ENCODE data around the gene C5orf63.
"Not testable (repeated sequence)": the region's sequence is repeated elsewhere in the genome, so short reads cannot be mapped to it uniquely, and the experiment has no call there.

C5orf63 gene

GRCh38 chr5:127040796-127041520 is 32.3 kb downstream of the C5orf63 start:
- peak; percentile 68 for DNase-seq (ENCODE audit: low read depth, low spot score)
- peak overlapping the region; percentile 45 for H3K27ac ChIP-seq

- no peak overlapping the region for H3K27ac ChIP-seq
- no peak for DNase-seq (ENCODE audit: low read depth, low spot score)
Measured at GRCh38 chr5:127038550-127038949, 34.8 kb downstream of the C5orf63 start.

- no peak for DNase-seq (ENCODE audit: low read depth, low spot score)
- no peak overlapping the region for H3K27ac ChIP-seq
Measured at GRCh38 chr5:127031863-127032232, 41.5 kb downstream of the C5orf63 start.

GRCh38 chr5:127031147-127031862 is 42.0 kb downstream of the C5orf63 start:
- no peak for DNase-seq (ENCODE audit: low read depth, low spot score)
- H3K27ac ChIP-seq: no peak overlapping the region

- DNase-seq (ENCODE audit: low read depth, low spot score): peak; percentile 70
- H3K27ac ChIP-seq: no peak within 1 kb of the TSS
Measured at GRCh38 chr5:127030259-127031146, 42.8 kb downstream of the C5orf63 start, which contains the start of gene MARCHF3. Gene MARCHF3 (minus strand): TSS chr5:127030558. CDS start chr5:126918171, 112,387 bp downstream.

- H3K27ac ChIP-seq: no peak overlapping the region
- peak; percentile 22 for DNase-seq (ENCODE audit: low read depth, low spot score)
Measured at GRCh38 chr5:127029581-127030258, 43.6 kb downstream of the C5orf63 start.

- no peak for DNase-seq (ENCODE audit: low read depth, low spot score)
- no peak overlapping the region for H3K27ac ChIP-seq
Measured at GRCh38 chr5:127028822-127029457, 44.4 kb downstream of the C5orf63 start.

- no peak overlapping the region for H3K27ac ChIP-seq
- DNase-seq (ENCODE audit: low read depth, low spot score): no peak
Measured at GRCh38 chr5:127027539-127027938, 45.8 kb downstream of the C5orf63 start.

- H3K27ac ChIP-seq: no peak overlapping the region
Measured at GRCh38 chr5:127026166-127026565, 47.1 kb downstream of the C5orf63 start.

GRCh38 chr5:127025467-127025866 is 47.8 kb downstream of the C5orf63 start:
- DNase-seq (ENCODE audit: low read depth, low spot score): no peak
- no peak overlapping the region for H3K27ac ChIP-seq

More at GRCh38 chr5:127026166-127026565, 47.1 kb downstream of the C5orf63 start:
- DNase-seq (ENCODE audit: low read depth, low spot score): no peak

GRCh38 chr5:127024821-127025220 is 48.5 kb downstream of the C5orf63 start:
- no peak for DNase-seq (ENCODE audit: low read depth, low spot score)
- no peak overlapping the region for H3K27ac ChIP-seq

- not testable (repeated sequence) for DNase-seq (ENCODE audit: low read depth, low spot score); H3K27ac ChIP-seq
Measured at GRCh38 chr5:127023552-127024191, 49.6 kb downstream of the C5orf63 start.

GRCh38 chr5:127022846-127023245 is 50.5 kb downstream of the C5orf63 start:
- no peak for DNase-seq (ENCODE audit: low read depth, low spot score)
- no peak overlapping the region for H3K27ac ChIP-seq

GRCh38 chr5:127019928-127020327 is 53.4 kb downstream of the C5orf63 start:
- no peak for DNase-seq (ENCODE audit: low read depth, low spot score)
- H3K27ac ChIP-seq: no peak overlapping the region

- not testable (repeated sequence) for DNase-seq (ENCODE audit: low read depth, low spot score); H3K27ac ChIP-seq
Measured at GRCh38 chr5:127016722-127017121, 56.6 kb downstream of the C5orf63 start.

GRCh38 chr5:127015716-127016115 is 57.6 kb downstream of the C5orf63 start:
- H3K27ac ChIP-seq: no peak overlapping the region
- DNase-seq (ENCODE audit: low read depth, low spot score): no peak

GRCh38 chr5:127014573-127014972 is 58.7 kb downstream of the C5orf63 start:
- no peak overlapping the region for H3K27ac ChIP-seq
- DNase-seq (ENCODE audit: low read depth, low spot score): no peak

GRCh38 chr5:127013407-127013806 is 59.9 kb downstream of the C5orf63 start:
- DNase-seq (ENCODE audit: low read depth, low spot score): no peak
- H3K27ac ChIP-seq: no peak overlapping the region

GRCh38 chr5:127012916-127013315 is 60.4 kb downstream of the C5orf63 start:
- H3K27ac ChIP-seq: no peak overlapping the region
- no peak for DNase-seq (ENCODE audit: low read depth, low spot score)

Measured in epithelial cell of prostate (primary cell).